GM21381 (cell line): ENCODE data around the gene NFIX.
A peak's percentile ranks its signal among the peaks of the same experiment; 100 is the strongest.

Experiments used
- ATAC-seq: cut with Tn5 transposase; IDR thresholded peaks from one replicate; pipeline ENCODE4 v1.9.1; 2021; ENCODE audit warnings: mild to moderate bottlenecking, moderate library complexity; ENCODE audit not compliant: unreplicated experiment

NFIX gene

DNA sequence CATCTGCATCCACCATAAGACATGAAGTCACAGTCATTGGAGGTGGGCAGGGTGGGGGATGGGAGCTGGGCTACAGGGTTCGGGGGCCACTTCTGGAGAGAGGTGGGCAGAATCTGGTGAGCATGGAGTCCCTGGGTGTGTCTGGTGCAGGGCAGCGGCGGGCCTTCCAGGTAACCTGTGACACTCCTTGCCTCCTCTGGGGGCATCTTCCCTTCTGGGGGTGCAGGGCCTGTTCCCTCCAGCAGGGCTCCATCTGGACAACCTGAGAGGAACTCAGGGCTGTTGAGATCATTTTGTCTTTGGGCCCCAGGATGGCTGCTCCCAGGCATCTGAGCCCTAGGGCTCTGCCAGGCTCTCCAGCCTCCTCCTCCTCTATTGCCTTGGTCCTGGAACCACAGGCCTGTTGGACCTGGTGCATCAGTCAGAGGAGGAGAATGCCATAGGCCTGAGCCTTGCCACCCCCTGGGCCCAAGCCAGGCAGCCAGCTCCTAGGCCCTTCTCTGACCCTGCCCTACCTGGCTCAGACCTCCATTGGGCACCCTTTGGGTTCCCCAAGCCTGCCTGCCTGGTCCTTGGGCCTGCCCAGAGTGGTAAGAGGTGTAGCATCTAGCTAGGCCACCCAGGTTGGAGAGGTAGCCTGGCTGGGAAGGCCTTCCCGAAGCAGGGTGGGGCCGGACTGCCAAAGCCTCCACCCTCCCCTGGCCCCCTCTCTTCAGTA lies 94.0 kb downstream of the NFIX start:
- no peak for ATAC-seq

DNA sequence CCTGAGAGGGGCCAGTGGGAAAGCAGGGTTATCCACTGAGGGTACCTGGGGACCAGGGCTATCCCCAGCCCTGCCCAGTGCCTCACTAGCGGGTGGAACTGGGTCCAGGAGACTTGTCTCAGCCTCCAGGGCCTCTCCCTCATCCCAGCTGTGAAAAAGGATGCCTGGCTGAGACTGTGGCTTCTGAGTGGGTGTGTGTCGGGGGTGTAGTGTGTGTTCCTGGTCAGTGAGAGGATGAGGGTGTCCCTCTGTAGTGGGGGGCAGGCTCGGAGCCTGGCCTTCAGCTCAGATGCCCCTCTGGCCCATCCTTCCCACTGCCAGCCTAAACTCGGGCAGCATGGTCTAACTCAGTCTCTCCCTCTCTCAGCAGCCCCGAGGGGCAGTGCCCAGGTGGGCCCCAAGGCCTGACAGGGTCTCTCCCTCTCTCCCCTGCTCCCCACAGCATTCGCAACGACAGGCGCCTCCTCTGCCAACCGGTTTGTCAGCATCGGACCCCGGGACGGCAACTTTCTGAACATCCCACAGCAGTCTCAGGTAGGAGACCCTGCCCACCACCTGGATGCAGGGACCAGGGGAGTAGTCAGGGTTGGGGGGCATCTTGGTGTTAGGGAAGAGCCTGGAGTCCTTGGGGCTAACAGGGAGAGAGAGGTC lies 94.7 kb downstream of the NFIX start:
- no peak for ATAC-seq

DNA sequence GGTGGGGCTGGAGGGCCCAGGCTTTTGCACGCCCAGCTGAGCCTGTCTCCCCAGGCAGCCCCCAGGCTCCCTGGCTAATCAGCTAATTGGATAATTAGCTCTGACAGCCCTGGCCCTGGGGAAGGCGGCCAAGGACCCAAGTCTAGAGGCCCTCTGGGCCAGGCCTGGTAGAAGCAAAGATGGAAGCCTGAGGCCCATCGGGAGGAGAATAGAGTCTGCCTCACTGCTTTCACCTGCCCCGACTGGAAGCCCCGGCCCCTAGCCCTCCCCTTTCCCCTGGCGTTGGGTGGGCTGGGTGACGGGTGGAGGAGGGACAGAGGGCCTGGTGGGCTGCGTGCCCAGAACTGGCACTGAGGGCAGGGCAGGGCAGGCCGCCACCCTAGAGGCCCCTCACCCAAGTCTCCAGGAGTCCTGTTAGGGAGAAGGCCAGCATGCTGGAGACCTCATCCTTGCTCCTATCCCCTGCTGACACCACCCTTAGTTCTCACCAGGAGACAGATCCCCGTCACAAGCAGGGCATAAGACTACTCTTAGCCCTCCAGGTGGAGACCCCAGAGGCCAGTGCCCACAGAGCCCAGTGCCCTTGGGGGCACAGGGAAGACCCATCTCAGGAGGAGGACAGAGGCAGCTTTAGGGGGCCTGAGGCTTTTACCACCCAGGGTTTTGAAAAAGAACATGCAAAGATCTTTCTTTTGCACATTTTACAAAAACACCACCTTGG lies 95.4 kb downstream of the NFIX start:
- ATAC-seq: no peak

DNA sequence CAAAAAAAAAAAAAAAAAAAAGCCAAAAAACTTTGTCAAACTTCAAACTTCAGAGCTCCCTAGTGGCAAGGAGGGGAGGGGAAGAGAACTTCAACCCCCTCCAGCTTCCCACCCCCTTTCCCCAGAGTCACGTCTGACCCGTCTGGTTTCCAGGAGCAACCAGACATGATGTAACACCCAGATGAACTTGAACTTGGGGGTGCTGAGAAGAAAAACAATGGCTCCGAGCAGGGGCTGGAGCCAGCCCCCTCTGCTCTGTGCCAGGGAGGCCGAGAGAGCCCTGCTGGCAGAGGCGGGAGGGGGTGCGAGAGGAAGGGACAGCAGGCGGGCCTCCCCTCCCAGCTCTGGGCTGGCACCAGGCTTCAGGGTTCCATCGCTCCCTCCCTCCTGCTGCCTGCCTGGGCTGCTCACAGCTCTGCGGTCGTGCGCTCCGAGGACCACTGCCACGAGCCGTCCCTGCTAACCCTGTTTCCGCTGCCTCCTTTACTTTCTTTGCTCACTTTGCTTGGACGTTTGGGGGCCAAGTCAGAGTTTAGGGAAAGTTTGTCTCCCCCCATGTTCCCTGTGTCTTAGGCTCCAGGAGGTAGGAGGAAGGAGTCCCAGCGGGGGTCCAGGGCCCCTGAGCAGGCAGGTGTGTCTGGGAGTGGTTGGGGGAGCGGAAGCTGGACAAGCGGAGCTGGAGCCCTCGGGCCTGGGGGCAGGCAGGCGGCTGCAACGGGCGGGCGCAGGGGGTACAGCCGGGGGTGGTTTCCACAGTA lies 96.3 kb downstream of the NFIX start:
- ATAC-seq: no peak

DNA sequence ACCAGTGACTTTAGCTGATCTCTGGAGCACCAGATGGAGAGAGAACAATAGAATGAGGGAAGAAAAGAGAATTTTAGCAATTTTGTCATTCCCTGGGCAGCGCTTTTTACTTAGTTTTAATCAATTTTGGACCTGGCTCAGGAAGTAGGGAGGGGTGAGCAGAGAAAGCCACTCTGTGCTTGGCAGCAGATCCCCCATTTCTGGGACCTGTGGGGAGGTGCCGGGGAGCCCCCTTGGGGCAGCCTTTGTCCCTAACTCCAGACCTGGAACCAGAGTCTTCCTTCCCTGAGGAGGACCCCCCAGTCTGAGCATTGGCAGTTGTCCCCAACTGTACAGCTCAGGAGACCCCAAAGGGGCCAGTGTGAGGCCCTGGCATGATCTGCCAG lies 96.9 kb downstream of the NFIX start:
- ATAC-seq: no peak

DNA sequence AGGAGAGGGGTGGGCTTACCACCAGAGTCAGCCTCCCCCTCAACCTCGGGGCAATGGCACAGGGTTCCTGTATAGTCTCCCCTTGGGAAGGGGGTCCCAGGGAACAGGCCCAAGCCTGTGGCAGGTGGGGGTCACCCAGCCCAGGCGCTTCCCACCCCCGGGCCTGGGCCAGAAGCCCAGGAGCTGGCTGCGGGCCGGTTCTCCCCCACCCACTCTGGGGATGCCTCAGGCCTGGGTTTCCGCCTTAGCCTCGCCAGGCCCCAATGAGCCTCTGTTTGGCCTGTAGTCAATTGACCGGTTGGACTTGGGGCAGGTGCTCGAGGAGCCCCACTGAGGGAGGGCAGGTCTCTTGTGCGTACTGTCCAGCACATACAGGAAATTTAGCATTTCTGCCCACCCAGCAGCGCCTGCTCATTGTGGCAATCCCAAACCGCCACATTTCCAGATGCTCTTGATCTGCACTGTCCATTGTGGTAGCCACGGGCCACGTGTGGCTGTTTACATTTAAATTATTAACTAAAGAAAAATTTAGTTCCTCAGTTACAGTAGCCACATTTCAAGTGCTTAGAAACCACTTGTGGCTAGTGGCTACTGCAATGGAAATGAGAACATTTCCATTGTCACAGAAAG lies 97.4 kb downstream of the NFIX start:
- no peak for ATAC-seq

DNA sequence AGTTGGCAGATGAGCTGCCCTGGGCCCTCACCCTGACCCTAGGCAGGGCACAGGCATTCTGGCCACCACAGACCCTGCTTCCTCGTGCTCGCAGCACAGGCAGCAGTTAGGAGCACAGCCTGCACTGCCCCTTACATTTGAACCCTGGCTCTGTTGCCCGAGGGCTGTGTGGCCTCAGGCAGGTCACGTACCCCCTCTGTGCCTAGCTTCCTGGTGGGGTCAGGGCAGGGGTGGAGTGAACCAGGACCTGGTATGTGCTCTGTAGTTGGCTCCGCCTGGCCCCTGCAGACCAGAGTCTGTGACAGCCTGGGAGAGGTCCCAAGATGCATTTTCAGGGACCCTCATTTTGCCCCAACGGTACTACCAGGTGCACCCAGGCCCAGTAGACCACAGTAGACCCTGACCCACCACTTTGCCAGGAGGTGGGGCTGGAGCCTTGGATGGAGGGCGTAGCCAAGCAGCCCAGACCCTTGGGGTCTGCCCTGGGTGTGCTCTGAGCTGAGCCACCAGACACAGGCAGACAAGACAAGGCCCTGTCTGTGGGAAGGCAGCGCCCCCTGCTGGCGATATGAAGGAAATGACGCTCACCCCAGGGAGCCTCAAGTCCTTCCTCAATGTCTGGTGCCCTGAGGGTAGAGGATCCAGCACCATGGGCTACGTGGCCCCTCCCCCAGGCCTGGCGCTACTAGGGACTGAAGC lies 98.3 kb downstream of the NFIX start:
- no peak for ATAC-seq

DNA sequence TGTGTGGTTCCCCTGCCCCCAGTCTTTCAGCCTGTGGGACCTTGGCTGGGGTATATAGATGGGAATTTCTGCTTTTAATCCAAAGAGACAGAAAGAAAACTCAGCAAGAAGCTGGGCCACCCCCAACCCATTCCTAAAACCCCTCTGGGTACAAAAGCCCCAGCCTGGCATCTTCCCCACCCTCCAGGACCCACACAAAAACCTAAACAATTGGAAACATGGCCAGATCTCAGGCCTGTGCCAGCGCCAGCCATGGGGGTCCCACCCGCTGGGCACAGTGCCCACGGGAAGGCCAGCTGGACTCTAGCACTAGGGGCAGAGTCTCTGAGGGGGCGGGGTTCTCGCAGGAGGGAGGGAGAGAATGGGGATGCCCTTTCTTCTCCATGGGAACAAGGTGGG lies 98.8 kb downstream of the NFIX start:
- ATAC-seq: no peak

DNA sequence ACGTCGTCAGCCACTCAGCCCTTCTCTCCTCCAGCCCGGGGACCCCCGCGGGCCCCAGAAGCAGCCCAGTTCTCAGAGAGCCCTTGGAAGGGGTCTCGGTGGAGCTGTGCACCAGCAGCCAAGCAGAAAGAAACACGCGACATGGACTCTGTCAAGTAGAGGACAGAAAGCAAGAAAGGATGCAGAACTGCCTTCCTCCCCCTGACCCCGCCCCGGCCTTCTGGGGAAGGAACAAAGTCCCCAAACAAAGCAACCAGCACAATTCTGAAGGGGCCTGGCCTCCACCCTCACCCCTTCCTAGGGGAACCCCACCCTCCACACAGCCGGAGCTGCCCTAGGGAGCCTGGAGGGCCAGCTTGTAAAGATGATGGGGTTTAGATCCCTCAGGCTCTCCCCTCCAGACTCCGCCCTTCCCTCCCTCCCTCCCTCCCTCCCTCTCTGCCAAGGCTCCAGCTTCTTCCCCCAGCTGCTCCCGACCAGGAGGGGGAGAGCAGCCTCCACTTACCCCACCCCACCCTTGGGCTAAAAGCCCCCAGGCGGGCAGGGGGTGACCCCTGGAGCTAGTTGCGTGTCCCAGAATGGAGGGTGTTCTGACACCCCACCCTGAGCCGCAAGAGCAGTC lies 99.6 kb downstream of the NFIX start:
- ATAC-seq: no peak

DNA sequence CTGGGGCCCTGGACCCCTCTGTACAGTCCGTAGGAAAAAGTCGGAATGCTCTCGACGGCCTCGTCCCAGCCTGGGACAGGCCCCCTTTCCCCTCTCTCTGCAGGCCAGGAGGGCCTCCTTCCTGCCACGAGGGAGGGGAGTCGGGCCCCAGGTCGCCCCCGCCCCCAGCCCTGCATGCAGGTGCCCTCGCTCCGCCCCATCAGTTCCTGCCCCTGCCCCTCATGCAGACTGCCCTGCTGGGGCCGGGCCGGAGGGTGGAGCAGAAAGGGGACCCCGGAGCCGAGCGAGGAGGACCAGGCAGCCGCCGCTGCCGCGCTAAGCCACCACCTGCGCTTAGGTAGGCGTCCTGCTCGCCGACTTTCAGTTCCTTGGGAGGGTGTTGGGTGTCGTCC lies 100.1 kb downstream of the NFIX start:
- ATAC-seq: no peak

DNA sequence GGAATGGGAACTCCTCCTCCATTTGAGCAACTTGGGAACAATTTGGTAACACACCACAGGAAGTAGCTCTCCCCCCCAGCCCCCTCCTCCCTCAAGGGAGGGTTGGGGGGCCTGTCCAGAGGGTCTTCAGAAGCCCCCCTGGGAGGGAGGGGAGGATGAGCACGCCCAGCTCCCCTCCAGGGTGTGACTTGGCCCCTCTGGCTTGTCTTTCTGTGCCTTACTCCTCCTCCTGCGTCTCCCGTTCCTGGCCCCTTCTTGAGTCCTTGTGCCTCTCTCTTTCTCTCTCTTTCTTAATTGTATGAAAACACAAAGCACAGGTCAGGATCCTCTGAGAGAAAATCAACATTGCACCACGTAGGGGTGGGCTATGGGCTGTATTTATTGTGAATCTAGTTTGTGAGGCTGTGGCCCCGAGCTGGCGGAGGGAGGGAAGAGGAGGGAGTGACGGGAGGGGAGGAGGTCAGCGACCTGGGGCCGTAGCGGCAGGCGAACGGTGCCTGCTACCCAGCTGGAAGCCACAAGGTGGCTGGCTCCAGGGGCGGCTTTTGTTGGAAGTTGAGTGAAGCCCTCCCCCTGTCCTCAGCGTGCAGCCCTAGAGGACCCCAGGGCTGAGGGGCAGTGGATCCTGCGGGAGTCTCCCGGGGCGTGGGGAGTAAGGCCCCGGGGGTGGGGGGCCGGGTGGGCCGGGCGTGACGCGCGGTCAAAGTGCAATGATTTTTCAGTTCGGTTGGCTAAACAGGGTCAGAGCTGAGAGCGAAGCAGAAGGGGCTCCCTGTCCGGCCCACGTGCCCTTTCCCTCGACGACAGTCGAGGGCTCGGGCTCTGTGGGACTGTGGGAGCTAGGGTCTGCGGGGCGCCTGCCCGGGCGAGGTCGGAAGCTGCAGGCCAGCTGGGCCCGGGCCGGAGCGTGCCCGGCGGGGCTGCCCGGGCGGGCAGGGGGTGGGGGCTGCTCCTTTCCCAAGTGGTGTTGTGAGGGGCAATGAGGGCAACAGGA lies 101.0 kb downstream of the NFIX start:
- no peak for ATAC-seq

DNA sequence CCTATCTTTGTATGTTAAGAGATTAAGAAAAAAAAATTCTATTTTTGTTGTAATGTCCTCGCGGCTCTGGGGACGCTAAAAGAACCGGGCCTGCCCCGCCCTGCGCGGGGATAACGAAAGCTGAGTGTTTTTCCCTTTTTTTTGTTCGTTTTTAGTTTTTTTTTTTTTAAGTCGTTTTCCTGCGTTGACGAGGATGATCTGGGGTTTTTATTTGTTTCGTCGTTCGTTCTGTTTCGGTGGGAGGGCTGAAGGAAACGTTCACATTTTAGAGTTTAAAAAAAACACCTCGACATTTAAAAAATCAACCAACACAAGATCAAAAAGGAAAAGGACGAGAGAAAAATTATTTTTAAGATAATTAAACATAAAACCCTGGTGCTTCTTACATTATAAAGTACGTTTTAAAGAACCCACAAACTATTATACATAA lies 101.8 kb downstream of the NFIX start:
- ATAC-seq: no peak

DNA sequence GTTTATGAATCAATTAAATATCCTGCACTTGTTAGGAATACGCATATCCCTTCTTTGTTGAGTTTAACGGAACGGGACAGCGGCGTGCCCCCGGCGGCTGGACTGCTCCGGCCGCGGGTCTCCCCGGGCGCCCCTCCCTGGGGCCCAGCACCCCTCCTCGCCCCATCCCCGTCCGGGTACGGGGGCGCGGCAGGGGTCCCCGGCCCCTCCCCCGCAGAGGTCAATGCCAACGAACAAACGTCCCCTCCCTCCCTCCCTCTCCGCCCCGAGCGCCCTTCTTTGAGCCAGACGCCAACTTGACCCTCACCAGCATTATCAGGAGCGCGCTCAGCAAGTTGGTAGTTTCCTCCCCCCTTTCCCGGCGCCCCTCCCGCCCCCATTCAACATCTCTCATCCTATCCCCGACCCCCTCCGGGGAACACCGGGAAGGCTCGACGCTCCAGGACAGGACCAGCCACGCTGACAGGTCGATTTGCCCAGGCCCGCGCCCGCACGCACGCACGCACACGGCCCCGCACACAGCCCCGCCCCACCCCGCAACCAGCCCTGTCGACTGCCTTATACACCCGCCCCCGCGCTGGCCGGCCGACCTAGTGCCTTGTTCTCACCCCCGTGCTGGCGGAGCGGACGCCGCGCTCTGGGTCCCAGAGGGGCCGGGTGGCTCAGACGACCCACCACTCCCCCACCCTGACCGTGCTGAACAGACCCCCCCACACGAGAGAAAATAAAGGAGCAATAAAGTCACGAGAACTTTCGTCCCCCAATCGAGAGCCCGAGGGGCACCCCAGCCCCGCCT lies 102.4 kb downstream of the NFIX start:
- ATAC-seq: no peak

DNA sequence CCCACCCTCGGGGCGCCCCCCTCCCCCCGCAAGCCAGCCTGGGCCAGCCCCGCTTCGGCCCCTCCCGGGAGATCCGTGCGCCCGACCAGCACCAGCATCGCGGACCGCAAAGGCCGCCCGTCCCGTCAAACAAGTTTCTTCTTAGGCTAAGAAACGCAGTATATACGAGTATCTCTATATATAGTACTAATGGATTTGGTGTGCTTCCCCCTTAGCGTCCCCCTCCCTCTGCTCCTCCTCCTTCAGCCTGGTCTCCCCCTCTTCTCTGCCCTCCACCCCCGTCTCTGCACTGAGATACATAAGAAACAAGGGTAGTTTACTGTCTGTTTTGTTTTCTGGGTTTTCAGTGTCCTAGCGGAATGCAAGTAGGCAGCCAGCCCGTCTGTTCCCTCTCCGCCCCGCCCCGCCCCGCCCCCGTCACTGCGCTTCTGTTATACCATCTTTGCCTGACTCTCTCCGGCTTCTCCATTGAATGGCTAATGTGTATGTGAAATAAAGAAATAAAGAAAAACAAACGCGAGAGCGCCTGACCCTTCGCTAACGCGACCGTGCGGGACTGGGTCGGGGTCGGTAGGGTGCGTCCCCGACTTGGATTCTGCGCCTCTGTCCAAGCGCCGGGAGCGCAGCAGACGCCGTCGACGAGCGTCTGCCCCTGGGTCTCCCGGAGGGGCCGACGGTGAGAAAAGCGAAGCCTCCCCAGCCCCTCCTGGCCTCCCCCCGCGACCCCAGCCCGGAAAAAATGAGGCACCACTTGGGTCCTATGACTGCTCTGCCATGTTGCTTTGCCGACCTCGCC lies 103.2 kb downstream of the NFIX start:
- ATAC-seq: no peak

DNA sequence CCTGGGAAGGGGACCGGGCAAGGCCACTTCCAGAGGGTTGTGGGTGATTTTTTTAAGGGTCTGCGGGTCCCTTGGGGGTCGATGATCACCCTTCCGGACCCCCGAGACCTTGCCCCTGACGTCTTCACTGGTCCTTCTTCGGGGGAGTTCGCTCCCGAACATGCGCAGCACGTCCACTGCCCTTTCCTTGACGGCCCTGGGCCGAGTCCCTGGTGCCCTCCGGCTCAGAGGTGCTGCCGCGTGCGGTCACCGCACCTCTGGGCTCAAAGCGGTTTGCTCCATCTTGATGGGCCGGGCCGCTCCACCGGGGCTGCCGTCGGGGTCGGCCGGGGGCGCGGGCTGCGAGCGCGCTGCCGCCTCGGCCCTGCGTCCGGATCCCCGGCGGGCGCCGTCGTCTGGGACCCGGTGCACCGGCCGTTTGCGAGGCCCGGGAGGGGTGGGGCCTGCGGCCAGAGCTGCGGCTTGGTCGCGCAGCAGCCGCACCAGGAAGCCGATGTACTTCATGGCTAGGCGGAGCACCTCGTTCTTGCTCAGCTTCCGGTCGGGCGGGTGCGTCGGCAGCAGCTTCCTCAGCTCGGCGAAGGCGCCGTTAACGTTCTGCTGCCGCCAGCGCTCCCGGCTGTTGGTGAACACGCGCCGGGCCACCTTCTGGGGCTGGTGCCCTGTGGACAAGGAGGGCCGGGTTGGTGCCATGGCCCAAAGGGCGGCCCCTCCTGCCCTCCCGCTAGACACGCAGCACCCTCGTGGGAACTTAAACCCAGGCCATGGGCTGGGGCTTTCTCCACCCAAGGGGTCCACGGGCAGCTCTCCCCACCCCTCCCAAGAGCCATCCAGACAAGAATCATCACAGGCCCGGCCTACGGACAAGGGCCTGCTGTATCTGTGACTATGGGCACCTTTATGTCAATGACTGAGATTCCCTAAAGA lies 104.1 kb downstream of the NFIX start:
- ATAC-seq: no peak

DNA sequence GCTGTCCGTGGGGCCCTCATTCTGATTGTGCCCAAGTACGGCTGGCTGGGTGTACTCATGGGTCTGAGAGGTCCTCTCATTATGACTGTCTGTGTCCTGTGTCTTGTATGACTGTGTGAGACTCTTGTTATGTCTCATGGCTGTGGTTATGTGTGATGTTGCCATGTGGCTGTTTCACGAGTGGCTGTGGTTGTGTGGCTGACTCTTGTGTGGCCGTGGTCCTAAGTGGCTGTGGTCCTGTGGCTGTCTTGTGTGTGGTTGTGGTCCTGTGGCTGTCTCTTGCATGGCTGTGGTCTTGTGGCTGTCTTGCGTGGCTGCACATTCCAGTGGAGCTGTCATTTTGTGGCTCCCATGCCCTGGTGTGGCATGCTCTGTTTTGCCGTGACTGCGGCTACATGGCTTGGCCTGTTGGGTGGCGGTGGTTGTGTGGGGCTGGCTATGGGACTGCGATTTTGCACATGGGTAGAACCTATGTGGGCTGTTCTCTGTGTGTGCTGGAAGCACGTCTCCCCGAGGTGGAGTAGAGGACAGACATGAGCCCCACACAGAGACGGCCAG lies 104.8 kb downstream of the NFIX start:
- peak; percentile 29 for ATAC-seq
